Stimulated activated CD4-positive, alpha-beta T cell treated with anti-CD3 and anti-CD28 coated beads, Interleukin-15, amount 100 ng/mL, for 24 hours (primary cell): ENCODE measurements around the gene TARS1.
A peak's percentile ranks its signal among the peaks of the same experiment; 100 is the strongest.

ENCODE experiments used
- DNase-seq: peaks from one replicate; pipeline ENCODE4 v3.0.0-alpha.2; 2020

TARS1 gene

DNA sequence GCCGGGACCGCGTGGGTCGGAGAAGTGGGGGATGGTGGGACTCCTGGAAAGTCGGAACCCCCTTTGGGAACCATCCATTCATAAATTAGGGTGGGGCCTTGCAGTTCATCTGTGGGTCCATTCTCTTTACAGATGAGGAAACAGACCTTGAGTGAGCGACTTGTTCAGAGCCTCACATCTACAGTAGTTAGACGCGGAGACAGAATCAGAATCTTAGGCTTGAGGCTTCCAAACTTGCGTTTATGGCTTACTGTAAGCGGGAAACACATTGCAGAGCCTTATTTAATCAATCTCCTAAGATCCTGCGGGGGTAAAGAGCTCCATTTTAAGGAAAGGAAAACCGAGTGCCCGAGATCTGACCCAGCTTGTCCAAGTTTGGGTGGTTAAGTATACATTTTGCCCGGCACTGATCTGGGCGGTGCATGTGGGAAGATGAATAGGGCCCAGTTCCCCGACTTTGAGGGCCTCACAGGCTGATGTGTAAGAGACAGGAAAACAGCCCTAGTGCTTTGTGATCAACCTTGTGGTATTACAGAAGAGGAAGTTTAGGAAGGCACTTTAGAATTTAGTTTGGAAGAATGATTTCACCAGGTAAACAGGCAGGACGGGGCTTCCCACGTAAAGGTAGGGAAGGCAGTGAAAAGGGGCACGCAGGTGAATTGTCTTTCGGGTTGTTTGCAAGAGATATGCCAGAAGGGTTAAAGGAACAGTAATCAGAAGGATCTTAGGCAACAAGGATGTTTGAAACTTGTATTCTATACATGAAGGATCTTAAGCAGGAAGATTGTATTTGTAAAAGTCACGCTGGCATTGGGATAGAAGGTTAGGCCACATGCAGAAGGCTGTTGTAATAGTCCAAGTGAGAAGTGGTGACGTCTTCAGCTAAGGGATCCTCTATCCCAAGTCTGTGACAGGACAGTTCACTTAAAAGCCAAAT, 744 bp downstream of the TARS1 start:
- peak; percentile 56 for DNase-seq

DNA sequence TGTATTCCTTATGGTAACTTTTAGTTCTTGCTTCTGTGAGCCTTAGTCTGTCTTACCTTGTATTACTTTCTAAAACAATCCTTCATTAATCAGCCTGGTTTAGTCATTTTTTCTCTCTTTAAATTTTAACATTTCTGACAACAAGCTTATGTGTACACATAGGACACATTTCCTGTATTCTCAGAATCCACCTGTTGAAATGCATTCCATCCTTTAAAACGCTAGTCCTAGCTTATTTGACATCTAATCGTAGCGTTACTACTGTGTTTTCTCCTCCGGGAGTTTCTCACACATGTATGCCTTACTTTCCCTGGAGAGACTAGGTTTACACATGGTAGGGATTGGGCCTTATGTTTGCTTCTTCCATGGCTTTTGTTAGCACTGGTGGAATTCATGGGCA, 3.8 kb downstream of the TARS1 start:
- DNase-seq = no peak

DNA sequence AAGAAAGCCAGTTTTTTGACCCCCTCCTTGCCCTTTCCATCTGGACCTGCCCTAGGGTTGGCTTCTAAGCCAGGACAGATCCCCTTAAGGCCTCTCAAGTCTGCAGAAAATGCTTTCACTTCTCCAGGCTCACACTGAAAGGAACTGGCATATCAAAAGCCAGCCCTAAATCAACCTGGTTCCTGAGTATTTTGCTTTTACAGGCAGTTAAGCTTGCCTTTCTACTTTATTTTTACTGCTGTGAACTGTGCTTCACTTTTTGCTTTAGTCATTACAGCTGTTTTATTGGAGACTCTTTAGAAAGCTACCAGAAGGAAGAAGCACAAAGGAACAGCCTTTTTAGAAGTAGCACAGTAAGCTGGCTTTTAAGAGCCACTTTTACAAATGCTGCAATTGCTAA, 5.0 kb downstream of the TARS1 start:
- no peak for DNase-seq

DNA sequence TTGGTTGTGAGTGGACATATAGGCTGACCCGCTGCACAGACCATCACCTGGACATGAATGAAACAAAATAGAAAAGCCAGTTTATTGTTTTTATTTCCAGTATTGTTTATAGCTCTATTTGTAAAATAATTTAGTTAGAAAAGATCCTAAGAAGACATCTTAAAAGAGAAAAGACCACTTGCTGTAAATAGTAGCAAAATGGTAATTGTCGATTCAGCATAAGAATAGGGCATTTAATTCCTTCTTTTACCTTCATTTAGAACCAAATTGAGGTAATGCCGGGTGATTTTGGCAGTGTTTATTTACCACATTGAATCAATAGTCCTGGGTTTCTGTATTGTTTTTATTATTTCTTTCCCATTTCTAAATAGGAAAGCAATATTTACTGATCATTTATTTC, 7.4 kb downstream of the TARS1 start:
- no peak for DNase-seq

DNA sequence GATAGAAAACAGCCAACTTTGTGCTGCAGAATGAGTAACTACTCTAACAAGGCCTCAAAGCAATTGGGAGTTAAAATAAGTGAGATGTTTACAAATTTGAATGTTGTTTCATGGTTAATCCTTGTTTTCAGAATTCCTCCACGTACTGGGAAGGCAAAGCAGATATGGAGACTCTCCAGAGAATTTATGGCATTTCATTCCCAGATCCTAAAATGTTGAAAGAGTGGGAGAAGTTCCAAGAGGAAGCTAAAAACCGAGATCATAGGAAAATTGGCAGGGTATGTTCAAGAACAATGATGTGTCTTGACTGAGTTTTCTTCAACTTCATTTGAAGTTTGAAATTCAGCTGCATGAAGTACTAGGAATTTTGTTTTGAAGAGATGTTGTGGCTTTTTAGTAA, 16.4 kb downstream of the TARS1 start:
- no peak for DNase-seq

DNA sequence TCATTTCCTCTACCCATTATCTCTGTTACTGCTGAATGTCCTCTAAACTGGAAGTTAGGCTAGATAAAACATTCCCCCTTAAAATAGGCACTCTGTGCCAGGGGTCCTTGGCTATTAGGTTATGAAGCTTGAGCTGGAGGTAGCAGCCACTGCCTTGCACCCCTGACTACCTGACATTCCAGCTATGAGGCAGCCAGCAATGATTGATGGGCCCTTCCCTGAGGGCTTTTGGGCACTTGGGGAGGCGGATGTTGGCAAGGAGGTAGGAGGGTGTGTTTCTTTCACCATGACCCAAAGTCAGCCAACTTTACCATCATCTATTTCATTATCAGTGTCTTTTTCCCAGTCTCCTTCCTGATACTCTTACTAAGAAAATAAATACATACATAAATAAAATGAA, 17.1 kb downstream of the TARS1 start:
- DNase-seq = no peak

- no peak for DNase-seq
These were observed 19.4 kb downstream of the TARS1 start for GRCh38 chr5:33460210-33460609.

DNA sequence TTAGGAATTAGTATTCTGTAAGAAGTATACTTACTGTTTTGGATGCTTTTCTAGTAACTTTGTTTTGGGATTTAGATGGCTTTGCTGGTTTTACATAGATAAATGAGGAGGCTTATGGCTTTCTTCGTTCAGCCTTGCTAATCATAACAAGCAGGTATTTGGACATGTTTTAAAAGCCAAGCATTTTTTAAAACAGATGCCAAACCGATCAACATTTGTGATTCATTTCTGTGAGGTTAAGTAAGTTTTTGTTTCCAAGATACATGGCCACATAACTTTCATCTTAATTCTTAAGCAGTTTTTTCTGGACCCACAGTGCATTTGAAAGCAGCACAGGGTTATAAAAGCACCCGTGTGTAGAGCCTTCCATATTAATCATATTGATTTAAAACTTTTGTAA, 21.7 kb downstream of the TARS1 start:
- no peak for DNase-seq

DNA sequence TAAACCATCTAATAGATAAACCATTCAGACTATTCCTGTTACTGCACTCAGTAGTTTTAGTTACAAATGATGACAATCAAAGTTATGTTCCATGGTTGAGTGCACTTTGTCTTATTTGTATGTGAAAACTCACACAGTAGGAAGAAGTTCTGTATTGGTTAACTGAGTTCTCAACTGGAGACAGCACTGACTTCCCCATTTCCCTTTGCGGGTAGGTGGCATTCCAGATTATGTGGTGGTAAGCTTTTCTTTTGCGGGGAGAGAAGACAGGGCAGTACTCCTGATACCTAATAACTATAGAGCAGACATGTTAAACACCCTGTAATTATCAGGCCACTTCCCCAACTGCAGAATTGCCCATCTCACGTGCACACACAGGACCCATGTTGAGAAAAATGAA, 24.4 kb downstream of the TARS1 start:
- DNase-seq = no peak

DNA sequence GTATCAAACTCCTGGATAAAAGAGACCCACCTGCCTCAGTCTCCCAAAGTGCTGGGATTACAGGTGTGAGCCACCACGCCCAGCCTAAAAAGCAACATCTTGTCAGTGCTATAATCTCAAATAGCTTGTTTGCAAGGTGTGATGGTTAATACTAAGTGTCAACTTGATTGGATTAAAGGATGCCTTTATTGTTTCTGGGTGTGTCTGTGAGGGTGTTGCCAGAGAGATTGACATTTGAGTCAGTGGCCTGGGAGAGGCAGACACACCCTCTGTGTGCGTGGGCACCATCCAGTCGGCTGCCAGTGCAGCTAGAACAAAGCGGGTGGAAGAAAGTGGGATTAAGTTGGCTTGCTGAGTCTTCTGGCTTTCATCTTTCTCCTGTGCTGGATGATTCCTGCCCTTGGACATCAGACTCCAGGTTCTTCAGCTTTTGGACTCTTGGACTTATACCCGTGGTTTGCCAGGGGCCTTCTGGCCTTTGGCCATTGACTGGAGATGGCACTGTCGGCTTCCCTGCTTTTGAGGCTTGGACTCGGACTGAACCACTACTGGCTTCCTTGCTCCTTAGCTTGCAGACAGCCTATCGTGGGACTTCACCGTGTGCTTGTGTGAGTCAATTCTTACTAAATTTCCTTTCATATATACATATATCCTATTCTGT, 28.1 kb downstream of the TARS1 start:
- no peak for DNase-seq

GRCh38 chr5:33470544-33470943, 29.8 kb downstream of the TARS1 start:
- DNase-seq = no peak

DNA sequence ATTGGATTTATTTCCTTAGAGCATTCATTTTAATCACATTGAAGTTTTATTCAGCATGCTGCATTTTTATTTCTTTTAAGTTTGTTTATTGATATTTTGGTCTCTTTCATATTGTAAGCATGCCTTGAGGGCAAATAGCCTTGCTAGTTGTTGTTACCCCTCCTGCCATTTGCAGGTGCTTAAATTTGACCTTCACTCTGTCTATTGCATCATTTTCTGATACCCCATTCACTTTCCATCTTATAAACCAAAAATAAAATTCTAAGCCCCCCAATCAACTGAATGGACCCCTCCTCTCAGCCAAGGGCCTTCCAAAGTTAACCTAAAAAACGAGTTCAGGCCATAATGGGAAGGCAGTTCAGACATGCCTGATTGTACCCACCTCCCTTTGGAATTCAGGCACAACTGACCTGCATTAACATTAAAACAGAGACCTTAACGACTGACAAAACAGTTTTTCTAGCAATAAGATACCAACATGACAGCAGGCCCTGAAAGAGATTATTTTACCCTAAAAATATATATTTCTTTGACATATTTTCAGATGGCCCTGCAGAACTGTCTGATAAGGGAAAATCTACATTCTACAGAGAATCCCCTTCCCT, 32.1 kb downstream of the TARS1 start:
- DNase-seq = no peak

DNA sequence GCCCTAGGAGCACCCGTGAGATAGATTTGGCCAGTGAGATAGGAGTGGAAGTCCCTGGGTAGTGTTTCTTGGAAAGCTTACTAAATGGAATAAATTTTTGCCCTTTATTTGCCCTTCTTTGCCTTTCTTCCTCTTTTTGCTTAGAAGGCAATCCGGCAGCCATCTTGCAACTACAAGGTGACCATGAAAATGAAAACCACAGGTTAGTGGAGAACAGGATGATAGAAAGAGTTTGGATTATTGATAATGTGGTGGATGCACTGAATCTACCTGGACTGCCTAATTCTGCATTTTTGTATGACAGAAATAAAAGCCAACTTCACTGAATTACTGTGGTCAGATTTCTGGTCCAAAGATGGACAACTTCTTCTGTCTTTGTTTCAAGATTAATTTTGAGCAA, 33.2 kb downstream of the TARS1 start:
- DNase-seq = no peak

DNA sequence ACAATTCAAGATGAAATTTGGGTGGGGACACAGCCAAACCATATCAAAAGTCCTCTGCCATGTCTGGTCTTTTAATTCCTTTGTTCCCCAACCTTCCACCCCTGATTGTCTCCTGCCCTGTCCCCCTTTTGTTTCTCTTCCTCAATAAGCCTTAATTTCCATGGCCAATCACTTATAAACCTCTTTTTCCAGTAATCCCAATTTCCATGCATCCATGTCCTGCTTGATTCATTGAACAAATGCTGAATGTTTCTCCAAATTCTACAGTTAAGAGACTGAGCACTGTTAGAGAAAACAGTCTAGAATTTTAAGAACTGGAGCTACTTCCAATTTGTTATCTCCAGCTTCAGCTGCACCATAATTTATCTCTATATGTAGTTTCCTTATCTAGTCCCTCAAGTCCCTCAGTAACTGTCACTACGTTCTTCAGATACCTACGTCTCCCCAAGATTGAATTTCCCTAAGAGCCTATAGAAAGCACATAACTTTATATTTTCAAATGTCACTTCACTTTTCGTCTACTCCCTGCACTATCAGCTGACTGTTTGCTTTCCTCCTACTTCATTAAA, 34.2 kb downstream of the TARS1 start:
- DNase-seq = no peak

GRCh38 chr5:33475706-33476105, 34.9 kb downstream of the TARS1 start:
- no peak for DNase-seq

DNA sequence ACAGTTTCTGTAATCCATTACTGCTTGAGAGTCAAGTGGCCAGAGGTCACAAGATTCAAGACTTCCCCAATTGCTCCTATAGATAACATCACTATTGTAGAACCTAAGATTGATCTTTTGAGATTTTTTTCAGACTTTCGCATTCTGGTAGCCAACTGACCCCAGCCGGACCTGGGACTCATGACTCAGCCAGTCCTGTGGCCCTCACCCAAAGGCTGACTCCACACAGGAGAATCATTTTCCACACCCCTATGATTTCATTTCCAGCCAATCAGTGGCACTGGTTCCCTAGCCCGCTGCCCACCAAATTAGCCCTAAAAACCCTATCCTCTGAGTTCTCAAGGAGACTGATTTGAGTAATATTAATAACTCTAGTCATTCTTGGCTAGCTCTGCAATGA, 36.2 kb downstream of the TARS1 start:
- DNase-seq = no peak

DNA sequence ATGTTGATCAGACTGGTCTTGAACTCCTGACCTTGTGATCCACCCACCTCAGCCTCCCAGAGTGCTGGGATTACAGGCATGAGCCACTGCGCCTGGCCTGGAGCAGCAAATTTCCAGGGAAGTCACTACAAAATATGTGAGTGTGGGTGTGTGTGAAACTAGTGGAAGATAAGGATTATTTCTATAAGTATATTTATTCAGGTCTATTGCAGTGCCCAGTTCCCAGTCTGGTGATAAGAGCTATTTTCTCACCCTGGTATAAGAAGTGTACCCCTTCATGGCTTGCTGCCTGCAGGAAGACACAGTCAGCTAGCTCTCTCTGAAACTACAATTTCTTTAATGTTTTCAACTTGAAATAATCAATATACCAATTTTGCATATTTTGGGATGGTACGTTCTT, 37.1 kb downstream of the TARS1 start:
- no peak for DNase-seq

DNA sequence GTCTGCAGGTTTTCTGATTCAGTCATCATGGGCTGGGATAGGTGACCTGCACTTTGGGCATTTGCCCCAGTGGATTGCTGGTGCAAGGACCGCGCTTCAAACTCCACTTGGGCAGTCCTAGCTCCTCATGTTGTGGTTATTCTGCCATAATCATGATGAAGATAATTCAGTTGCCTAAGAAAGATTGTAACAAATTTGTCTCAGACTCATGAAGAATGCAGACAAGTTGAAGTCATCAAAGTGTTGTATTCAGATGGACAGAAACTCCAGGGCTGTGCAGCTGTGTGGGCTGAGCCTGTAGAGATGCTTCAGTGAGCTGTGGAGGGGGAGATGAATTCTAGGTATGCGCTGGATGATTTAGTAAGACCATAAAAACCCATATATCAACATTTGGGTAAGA, 38.5 kb downstream of the TARS1 start:
- DNase-seq = no peak

GRCh38 chr5:33480876-33481275, 40.1 kb downstream of the TARS1 start:
- no peak for DNase-seq

DNA sequence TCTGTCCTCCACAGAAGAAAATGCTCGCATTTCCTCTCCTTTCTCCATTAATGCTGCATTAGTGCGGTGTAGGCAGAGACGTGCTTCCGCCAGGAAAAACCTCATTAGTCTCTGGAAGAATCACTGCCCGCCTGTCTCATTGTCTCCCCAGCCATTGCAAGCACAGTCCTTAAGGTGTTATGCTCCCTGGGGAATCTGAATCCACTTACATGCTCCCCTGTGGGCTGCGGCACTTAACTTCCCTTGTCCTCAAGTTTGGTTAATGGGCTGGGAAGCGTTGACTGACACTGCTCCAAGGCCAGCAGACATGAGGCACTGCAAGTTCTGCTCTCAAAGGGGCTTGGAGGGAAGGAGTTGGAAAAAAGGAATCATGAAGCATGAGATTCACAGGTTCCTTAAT, 41.6 kb downstream of the TARS1 start:
- DNase-seq = no peak

GRCh38 chr5:33487236-33487635, 46.5 kb downstream of the TARS1 start:
- DNase-seq = no peak

DNA sequence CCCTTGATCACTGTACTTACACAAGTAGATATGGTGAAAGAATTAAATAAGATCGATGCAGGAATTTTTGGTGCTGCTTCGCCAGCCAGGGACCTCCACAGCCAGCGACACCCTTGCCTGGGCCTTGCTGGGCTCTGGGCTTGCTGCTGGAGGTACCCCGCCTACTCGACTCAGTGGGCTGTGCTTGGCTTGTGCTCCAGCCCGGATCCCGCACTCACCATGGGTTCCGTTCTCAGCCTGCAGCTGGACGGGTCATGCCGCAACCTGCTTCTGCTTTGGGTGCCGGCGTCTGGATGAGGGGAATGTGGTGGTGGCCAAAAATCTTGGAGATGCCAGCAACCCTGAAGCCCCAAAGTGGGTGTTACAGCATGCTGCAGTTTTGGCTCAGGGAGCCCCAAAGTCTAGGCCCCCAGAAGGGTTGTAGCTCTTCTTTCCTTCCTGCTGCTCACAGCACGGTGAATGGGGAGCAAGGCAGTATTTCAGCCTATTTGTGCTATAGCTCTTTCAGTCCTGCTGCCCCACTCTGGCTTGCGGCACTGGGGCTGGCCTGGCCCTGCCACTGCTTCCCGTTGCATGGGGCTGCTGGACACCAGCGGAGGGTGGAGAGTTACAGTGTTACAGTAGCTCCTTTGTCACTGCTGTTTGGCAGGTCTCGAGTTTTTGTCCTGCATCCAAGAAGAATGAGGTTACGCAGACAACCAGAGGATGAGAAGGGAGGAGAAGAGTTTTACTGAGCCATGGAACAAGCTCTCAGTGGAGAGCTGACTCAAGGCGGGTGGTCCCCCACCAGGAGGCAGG, 48.0 kb downstream of the TARS1 start:
- DNase-seq = no peak
